AG04450 (cell line): ENCODE results near the gene RUFY3. TPM values are rescaled to one million over a fixed set of nuclear protein-coding genes. Genes with fewer than 3 reads are reported as not detected.
"Not testable (repeated sequence)": the region's sequence is repeated elsewhere in the genome, so short reads cannot be mapped to it uniquely, and the experiment has no call there.

Experiments
- CTCF ChIA-PET: fragments of 300-600, 350-600 bp; formaldehyde crosslinking; extraction: SDS; loops from one replicate; lab custom pipeline; 2022; ENCODE audit warnings: antibody characterized with exemption, inconsistent platforms; lab: Charles Lee
- POLR2A ChIA-PET: fragments of 350-600 bp; formaldehyde crosslinking; extraction: SDS; loops from one replicate; lab custom pipeline; 2021; ENCODE audit warnings: antibody characterized with exemption, inconsistent platforms; lab: Yijun Ruan, JAX
- DNase-seq: peaks from one replicate; pipeline ENCODE4 v3.0.0-alpha.2; 2011; ENCODE audit warnings: low read depth, low spot score
- H3K27ac ChIP-seq: one replicate; pipeline ENCODE4 v1.5.1; 2012; ENCODE audit warnings: low read depth, low read length, control low read depth
- H3K27me3 ChIP-seq: one replicate; pipeline ENCODE4 v1.6.0; 2012; ENCODE audit warnings: low read length; ENCODE audit not compliant: control insufficient read depth, insufficient read depth
- H3K4me3 ChIP-seq: 2 replicates; pipeline ENCODE4 v1.5.1; 2011; ENCODE audit warnings: mild to moderate bottlenecking, low read depth, low read length, control low read depth
- H3K9me3 ChIP-seq: 2 replicates; pipeline ENCODE4 v1.5.1; 2012; ENCODE audit warnings: low read length; ENCODE audit not compliant: control insufficient read depth, insufficient read depth
- polyA plus RNA-seq: library from polyadenylated mRNA; depleted of rRNA; stranded (reverse); fragments of >200 nt; gene quantifications from 2 replicates; pipeline ENCODE4 v1.2.3, GENCODE V29; 2011
- TF ChIP-seq, protein P1 (sequence below): IDR thresholded peaks from 2 replicates; pipeline ENCODE4 v1.5.1; 2011; ENCODE audit warnings: low read depth, low read length, control low read depth, inconsistent platforms

RUFY3 gene
- polyA plus RNA-seq, 1 experiment = 57.9 TPM

DNA sequence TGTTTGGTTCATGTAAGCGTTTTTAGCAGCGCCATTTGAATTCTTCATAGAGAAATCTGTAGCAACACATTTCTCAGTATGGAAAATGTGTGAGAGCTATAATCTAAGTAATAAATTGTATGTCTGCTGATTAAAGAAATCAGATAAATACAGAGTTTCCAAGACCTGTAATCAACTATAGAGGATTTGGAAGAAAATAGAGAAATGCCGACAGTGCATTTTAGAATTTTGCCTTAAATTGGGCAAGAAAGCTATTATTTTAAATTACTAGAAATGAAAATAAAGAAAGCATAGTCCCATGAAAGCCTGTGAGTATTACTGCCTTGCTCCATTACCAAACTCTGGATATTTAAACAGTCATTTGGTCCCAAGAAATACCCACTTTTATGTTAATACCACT lies 2.7 kb downstream of the RUFY3 start:
- Histone ChIP-seq H3K27me3 (no peaks in the 10 kb centered on the region), H3K4me3 (no peak overlapping the region), H3K9me3 (no peaks in the 10 kb centered on the region), H3K27ac (no peak overlapping the region)
- CTCF ChIA-PET = interaction anchor here (0.6 to 1.0 kb wide), 3 partner anchors 10 to 285 kb away, joined by 3 to 4 read pairs (median 4); no protein-coding TSS in a partner anchor
- TF ChIP-seq, protein P1, sequence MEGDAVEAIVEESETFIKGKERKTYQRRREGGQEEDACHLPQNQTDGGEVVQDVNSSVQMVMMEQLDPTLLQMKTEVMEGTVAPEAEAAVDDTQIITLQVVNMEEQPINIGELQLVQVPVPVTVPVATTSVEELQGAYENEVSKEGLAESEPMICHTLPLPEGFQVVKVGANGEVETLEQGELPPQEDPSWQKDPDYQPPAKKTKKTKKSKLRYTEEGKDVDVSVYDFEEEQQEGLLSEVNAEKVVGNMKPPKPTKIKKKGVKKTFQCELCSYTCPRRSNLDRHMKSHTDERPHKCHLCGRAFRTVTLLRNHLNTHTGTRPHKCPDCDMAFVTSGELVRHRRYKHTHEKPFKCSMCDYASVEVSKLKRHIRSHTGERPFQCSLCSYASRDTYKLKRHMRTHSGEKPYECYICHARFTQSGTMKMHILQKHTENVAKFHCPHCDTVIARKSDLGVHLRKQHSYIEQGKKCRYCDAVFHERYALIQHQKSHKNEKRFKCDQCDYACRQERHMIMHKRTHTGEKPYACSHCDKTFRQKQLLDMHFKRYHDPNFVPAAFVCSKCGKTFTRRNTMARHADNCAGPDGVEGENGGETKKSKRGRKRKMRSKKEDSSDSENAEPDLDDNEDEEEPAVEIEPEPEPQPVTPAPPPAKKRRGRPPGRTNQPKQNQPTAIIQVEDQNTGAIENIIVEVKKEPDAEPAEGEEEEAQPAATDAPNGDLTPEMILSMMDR = no peak
- POLR2A ChIA-PET = no interaction called here
- DNase-seq = no peak

DNA sequence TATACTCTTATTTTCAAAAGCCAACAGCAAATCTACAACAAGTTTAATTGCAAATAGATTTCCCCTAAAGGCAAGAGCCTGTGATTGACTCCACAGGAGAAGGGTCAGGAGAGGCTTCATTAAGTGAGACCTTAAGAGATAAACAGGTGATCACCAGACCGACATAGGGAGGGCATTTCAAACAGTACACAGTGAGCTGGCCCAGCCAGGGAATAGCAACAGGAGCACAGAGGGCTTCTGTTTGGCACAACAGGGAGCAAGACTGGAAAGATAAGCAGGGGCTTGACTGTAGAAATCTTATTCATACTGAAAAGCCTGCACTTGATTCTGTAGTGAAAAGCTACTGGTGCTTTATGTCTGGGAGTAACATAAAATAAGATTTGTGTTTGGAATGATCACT lies 3.9 kb downstream of the RUFY3 start:
- TF ChIP-seq, protein P1 = no peak
- DNase-seq = no peak
- ChIA-PET POLR2A (no interaction called here), CTCF (no interaction called here)
- no peak overlapping the region for H3K27ac ChIP-seq
- H3K4me3 ChIP-seq = no peak overlapping the region
- H3K27me3 ChIP-seq = no peaks in the 10 kb centered on the region
- H3K9me3 ChIP-seq = no peaks in the 10 kb centered on the region

DNA sequence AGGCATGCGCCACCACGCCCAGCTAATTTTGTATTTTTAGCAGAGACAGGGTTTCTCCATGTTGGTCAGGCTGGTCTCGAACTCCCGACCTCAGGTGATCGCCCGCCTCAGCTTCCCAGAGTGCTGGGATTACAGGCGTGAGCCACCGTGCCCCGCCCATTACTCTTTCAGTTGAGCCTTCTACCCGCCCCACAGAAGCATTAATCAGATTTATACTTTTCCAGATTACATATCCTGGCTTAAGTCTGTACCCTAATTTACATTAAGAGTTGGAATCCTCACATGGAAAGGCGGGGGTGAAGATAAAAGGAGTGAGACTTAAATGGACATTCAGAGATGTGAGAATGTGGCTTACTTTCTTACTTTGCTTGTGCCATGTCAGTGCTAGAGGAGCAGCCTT lies 4.8 kb downstream of the RUFY3 start:
- H3K4me3 ChIP-seq, H3K27me3 ChIP-seq, H3K27ac ChIP-seq, H3K9me3 ChIP-seq, POLR2A ChIA-PET, CTCF ChIA-PET, DNase-seq: not testable (repeated sequence)

DNA sequence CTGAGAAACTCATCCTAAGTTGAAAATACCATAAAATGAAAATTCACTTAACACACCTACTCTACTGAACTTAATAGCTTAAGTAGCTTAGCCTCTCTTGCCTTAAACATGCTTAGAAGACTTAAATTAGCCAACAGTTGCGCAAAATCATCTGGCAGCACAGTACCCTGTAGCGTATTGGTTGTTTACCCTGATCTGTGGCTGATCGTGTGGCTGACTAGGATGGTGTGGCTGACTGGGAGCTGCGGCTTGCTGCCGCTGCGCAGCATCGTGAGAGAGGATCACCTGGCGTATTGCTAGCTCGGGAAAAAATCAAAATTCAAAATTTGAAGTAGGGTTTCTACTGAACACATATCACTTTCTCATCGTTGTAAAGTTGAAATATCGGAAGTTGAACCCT lies 6.3 kb downstream of the RUFY3 start:
- H3K27me3 ChIP-seq = no peaks in the 10 kb centered on the region
- ChIA-PET CTCF (interaction anchor here (1.3 kb wide), 1 partner anchor 23 kb away, joined by 3 read pairs; no protein-coding TSS in a partner anchor), POLR2A (no interaction called here)
- H3K4me3 ChIP-seq = no peak overlapping the region
- TF ChIP-seq, protein P1 = no peak
- no peak for DNase-seq
- H3K27ac ChIP-seq = no peak overlapping the region
- H3K9me3 ChIP-seq = no peaks in the 10 kb centered on the region

DNA sequence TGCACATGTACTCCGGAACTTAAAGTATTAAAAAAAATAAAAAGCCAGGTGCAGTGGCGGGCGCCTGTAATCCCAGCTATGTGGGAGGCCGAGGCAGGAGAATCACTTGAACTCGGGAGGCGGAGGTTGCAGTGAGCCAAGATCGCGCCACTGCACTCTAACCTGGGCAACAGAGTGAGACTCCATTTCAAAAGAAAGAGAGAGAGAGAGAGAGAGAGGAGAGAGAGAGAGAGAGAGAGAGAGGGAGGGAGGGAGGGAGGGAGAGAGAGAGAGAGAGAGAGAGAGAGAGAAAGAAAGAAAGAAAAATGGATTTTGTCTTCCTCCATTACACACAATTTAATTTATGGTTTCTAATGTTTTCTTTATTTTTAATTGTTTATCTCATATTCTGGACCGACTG lies 11.1 kb downstream of the RUFY3 start:
- H3K27ac ChIP-seq, H3K9me3 ChIP-seq, DNase-seq, POLR2A ChIA-PET, H3K4me3 ChIP-seq, H3K27me3 ChIP-seq: not testable (repeated sequence)
- CTCF ChIA-PET = interaction anchor here (0.6 to 1.9 kb wide), 2 partner anchors 17 to 29 kb away, joined by 3 to 4 read pairs; no protein-coding TSS in a partner anchor

DNA sequence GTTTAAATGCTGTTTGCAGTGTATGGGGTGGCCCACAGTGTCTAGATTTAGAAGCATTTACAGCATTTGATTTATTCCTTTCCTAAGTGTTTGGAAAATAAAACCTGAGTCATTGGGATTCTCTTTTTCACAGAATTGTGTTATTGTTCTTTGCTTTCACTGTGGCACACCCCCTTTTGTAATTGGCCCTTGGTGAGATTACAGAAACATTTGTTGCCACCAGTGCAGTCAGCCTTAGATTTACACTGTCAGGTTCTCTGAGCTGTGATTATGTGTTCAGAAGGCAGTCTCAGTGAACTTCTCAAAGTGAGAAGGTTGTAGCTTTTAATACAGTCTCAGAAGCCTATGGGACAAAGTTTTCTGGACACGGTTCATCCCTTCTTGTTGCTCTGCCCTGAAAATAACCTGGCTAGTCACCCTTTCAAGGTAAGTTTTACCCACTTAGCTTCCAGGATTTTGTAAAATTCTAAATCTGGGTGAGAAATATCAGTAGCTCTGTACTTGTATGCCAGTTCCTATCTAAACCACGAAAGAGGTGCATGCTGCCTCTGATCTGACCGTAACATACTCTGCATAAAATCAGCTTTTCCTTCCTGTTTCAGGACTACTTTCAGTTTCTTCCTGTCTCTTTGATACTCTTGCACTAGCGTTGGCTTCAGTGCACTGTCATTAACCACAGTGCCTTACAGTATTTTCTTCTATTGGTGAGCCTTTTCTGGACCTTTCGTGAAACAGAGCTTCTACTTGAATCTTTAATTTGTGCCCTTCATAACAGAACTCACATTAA lies 12.6 kb downstream of the RUFY3 start:
- Histone ChIP-seq H3K27me3 (no peaks in the 10 kb centered on the region), H3K9me3 (no peaks in the 10 kb centered on the region), H3K4me3 (peak overlapping the region; percentile 41), H3K27ac (peak overlapping the region; percentile 55)
- DNase-seq = no peak
- TF ChIP-seq, protein P1 = no peak
- CTCF ChIA-PET = interaction anchor here (0.7 to 2.1 kb wide), 6 partner anchors 10 to 82 kb away, joined by 3 to 5 read pairs (median 4); no protein-coding TSS in a partner anchor
- POLR2A ChIA-PET = interaction anchor here (0.5 to 1.1 kb wide), 5 partner anchors 12 to 29 kb away, joined by 3 to 8 read pairs (median 3); partner anchors contain the start of gene RUFY3
